ENCODE data around the gene EN2.

DNA sequence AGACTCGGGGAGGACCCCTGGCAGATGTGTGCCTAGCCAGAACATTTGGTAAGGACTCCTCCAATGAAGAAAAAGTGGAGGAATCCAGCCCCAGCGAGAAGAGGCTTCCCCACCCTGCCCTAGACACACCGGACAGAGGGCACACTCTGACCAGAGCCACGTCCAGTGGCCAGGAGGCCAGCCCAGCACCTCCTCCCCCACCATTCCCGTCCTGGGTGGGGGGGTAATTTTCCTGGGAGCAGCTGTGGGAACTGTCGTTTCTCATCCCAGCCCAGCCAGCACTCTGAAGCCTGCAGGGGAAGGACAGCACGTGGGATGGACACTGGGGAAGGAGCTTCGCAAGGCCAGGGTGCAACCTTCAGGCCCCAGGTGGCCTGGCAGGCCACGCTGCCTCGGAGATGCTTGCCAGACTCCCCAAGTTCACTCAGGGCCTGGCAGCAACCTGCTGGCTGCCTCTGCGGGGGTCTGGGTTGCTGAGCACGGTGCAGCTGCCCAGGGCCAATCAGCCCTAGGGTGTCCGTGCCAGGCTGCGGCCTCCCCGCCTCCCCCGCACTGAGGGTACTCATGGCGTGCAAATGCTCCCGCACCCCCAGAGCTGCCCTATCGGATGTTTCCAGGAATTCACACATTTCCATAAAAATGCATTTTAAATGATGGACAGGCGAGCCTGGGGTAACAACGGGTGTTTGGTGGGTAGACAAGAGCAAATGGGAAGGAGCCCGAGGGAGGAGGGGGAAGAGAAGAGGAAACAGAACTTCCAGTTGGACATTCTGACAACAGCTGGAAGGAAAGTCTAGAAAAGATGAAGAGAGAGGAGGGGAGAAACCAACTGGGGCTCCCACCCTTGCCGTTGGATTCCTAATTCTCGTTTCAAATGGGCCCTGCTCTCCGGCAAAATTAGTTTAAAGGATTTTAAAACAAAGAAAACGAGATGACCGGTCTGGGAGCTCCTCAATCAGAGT is 1.9 kb upstream of the EN2 start:
- TF ChIP-seq, protein P1, sequence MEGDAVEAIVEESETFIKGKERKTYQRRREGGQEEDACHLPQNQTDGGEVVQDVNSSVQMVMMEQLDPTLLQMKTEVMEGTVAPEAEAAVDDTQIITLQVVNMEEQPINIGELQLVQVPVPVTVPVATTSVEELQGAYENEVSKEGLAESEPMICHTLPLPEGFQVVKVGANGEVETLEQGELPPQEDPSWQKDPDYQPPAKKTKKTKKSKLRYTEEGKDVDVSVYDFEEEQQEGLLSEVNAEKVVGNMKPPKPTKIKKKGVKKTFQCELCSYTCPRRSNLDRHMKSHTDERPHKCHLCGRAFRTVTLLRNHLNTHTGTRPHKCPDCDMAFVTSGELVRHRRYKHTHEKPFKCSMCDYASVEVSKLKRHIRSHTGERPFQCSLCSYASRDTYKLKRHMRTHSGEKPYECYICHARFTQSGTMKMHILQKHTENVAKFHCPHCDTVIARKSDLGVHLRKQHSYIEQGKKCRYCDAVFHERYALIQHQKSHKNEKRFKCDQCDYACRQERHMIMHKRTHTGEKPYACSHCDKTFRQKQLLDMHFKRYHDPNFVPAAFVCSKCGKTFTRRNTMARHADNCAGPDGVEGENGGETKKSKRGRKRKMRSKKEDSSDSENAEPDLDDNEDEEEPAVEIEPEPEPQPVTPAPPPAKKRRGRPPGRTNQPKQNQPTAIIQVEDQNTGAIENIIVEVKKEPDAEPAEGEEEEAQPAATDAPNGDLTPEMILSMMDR (IDR thresholded peaks at IDR 0.05; ENCODE audit: insufficient read depth, low read length), result no peak
- TF ChIP-seq GABPA (IDR thresholded peaks at IDR 0.05; ENCODE audit: low read depth) (no peak), SPI1 (IDR thresholded peaks at IDR 0.05; ENCODE audit: borderline replicate concordance, low read depth) (no peak), POLR2AphosphoS5 (IDR thresholded peaks at IDR 0.05; ENCODE audit: low read depth) (no peak)
- TF ChIP-seq, protein P2, sequence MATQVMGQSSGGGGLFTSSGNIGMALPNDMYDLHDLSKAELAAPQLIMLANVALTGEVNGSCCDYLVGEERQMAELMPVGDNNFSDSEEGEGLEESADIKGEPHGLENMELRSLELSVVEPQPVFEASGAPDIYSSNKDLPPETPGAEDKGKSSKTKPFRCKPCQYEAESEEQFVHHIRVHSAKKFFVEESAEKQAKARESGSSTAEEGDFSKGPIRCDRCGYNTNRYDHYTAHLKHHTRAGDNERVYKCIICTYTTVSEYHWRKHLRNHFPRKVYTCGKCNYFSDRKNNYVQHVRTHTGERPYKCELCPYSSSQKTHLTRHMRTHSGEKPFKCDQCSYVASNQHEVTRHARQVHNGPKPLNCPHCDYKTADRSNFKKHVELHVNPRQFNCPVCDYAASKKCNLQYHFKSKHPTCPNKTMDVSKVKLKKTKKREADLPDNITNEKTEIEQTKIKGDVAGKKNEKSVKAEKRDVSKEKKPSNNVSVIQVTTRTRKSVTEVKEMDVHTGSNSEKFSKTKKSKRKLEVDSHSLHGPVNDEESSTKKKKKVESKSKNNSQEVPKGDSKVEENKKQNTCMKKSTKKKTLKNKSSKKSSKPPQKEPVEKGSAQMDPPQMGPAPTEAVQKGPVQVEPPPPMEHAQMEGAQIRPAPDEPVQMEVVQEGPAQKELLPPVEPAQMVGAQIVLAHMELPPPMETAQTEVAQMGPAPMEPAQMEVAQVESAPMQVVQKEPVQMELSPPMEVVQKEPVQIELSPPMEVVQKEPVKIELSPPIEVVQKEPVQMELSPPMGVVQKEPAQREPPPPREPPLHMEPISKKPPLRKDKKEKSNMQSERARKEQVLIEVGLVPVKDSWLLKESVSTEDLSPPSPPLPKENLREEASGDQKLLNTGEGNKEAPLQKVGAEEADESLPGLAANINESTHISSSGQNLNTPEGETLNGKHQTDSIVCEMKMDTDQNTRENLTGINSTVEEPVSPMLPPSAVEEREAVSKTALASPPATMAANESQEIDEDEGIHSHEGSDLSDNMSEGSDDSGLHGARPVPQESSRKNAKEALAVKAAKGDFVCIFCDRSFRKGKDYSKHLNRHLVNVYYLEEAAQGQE (IDR thresholded peaks at IDR 0.05; ENCODE audit: insufficient replicate concordance, low read depth), result no peak
